DLD1 (cell line): ENCODE data around the gene HLA-DQB2.
"Not testable (repeated sequence)": the region's sequence is repeated elsewhere in the genome, so short reads cannot be mapped to it uniquely, and the experiment has no call there.

ENCODE experiments used
- in situ Hi-C: cut with HindIII; loops from 2 replicates; pipeline ENCODE4 v1.10.0; 2017; ENCODE audit warnings: low sequenced_read_pairs

The HLA-DQB2 gene

DNA sequence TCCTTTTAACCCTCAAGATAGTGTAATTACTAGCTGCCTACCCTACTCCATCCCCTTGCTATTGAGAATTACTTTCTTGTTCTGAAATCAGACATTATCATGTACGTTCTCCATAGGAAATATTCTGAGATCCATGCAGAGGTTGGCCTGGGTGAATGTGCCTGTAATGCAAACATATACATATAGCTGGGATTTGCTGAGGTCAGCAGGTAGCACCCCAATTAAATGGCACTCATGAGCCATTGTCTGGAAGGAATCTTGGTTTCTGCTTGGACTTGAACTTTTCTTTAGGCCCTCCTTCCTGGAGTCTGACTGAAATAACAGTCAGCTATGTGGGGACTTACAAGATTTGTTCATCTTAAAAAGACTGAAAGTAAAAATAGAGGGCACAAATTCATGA, 3.7 kb downstream of the HLA-DQB2 start:
- in situ Hi-C loops = loop anchor here (10.0 kb wide), 1 partner anchor 95 kb away; the partner anchor contains the start of gene HLA-DQB1

DNA sequence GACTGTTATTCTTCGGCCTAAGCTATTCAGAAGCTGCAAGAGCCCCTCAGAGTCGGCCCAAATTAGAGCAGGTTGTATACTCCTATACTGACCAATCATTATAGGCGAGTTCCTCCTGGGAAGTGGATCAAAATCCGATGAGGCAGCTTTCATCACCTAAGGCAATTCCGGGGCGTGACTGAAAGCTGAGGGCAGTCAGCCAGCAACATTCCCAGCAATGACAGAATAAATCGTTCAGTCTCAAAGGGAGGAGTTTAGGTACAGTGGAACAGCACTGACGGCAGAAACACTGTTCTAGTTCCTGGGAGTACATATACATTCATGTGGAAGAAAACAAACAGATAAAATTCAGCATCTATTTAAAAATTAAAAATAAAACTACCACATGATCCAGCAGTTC, 10.8 kb downstream of the HLA-DQB2 start:
- in situ Hi-C loops = no loop called here

DNA sequence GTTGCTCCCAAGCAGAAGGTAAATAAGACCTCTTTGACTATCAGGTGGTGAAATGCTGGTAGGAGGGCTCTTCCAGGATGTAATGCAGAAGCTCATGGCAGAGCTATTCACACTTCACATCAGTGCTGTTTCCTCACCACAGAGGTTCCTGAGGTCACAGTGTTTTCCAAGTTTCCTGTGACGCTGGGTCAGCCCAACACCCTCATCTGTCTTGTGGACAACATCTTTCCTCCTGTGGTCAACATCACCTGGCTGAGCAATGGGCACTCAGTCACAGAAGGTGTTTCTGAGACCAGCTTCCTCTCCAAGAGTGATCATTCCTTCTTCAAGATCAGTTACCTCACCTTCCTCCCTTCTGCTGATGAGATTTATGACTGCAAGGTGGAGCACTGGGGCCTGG, 17.7 kb downstream of the HLA-DQB2 start:
- in situ Hi-C loops = not testable (repeated sequence)

DNA sequence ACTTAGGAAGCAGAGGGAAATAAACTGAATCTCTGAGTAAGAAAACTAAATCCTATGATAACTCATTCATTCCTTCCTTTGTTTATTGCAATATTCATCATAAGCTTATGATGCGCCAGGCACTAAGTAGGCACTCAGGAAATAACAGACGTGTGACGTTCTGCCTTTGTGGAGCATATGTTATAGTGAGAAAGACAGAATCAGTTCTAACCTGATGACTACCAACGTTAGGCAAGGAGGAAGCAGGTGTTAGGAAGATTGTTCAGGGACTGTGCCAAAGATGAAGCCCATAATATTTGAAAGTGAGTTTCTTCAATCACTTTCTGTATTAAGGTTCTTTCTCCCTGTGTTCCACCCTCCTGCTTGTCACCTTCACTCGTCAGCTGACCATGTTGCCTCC, 18.6 kb downstream of the HLA-DQB2 start:
- in situ Hi-C loops = no loop called here

DNA sequence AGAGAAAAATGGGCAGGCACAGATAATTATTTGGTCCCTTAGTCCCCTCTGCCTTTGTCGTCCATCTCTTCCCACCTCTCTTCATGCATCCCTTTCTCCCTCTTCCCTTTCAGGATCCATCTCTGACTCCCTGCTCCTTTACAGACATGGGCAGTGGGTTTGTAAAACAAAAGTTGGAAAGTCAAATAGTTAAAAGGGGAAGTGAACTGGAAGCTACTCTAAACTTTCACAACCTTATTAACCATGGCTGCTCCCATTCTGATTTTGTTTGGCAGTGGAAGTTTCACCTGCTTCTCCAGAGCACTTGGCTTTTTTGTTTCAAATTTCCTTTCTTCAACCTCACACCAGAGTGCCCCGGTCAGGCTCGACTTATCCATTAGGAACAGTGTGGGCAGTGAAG, 21.0 kb downstream of the HLA-DQB2 start:
- in situ Hi-C loops = no loop called here

DNA sequence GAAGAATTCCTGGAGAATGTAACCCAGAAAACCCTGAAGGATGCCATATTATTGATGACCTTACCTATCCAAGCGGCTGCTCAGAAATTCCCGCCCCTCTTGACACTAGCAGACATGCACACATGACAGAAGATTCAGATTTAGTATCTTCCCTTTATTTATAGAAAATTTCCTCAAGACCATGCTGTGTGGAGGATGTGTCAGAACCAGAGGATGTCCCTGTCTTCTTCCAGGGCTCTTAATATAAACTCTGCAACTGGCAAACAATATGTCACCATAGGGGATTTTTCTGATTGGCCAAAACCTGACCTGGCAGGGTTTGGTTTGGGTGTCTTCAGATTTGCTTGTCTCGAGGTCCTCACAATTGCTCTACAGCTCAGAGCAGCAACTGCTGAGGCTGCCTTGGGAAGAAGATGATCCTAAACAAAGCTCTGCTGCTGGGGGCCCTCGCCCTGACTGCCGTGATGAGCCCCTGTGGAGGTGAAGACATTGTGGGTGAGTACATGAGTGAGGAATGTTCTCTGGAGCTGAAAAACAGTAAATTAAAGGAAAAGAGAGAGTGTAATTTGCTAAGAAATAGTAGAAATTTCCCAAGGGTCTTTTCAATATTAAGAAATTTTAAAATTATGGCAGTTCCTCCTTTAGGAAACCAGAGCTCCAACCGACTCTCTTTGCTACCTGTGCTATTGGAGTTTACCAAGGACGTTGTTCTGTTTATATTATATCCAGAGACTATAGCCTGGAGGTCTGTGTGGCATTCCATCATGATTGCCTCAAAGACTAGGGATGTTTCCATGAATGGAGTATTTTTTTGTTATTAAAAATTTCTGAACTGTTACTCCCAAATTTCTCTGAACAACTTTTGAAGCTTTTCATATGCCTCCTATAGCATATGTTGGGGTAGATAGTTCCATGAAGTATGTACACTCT, 22.0 kb downstream of the HLA-DQB2 start, which contains the start of gene HLA-DQA2:
Gene HLA-DQA2, plus strand, starts transcription at position 361 of the 930 bp plus-strand sequence. Its CDS starts 53 bp downstream, at position 414.
- in situ Hi-C loops = no loop called here

DNA sequence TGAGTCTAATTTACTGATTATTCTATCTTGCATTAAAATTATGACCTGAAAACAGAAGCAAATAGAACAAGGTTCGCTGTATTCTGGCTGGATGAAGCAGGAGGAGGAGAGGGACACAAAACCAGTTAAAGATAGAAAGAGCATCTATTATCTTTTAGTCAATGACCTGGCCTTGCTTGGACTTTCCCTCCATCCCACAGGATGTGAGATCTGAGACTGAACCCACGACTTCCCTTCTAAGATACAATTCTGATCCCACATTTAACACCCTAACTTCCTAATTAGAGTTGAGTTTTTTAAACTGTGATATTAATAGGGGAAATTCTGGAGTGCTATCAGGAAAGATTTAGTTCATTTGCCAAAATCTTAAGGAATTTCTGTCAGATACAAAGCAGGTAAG, 25.2 kb downstream of the HLA-DQB2 start:
- in situ Hi-C loops = no loop called here

DNA sequence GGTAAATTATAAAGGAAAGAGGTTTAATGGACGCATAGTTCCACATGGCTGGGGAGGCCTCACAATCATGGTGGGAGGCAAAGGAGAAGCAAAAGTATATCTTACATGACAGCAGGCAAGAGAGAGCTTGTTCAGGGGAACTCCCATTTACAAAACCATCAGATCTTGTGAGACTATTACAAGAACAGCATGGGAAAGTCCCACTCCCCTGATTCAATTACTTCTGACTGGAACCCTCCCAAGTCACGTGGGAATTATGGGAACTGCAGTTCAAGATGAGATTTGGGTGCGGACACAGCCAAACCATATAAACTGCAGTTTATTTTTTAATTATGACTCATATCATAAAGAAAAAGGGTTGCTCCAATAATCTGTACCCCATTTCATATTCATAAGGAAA, 44.5 kb downstream of the HLA-DQB2 start:
- in situ Hi-C loops = no loop called here

DNA sequence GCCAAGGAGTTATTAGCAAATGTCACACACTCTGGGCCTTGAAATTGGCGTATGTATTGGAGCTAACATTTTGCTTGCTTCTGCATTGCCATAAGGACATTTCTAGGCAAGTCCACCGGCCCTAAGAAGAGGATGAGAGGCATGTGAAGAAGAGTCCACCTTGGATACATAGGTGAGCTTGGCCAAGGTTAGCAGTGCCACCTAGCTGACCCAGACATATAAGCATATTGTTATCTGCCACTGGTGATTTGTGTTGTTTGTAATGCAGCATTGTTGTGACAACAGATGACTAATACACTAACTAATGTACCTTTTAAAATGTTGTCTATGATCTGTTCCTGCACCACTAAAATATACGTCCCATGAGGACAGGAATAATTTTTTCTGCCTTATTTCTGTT, 46.9 kb downstream of the HLA-DQB2 start:
- in situ Hi-C loops = no loop called here

DNA sequence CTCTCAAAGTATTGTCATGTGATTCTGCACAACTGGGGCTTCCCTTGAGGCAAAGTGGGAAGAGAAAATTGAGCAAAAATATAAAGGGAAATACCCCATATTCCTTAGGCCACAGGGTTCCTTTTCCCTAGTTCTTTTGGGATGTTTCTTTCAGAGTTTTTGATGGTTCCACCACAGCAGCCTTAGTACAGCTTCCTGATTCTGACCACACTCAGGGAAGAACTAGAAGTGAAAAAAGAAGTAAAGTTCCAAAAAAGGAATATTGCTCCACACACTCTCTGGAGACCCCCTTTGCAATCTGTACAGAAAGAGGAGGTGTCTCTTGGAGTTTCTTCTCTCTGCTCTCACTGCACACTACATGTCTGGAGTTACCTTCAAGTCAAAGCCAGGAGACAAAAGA, 50.1 kb downstream of the HLA-DQB2 start:
- in situ Hi-C loops = no loop called here

DNA sequence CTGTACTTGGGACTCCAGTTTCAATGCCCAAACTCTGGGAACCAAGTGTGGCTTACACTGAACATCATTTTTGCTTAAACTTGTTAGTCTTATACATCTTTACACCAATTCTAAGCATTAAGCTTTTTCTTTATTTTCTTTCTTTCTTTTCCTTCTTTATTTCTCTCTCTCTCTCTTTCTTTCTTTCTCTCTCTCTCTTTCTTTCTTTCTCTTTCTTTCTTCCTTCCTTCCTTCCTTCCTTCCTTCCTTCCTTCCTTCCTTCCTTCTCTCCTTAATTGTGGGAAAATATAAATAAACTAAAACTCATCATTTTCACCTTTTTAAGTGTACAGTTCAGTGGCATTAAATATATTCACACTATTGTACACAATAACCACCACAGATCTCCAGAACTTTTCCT, 53.7 kb downstream of the HLA-DQB2 start:
- in situ Hi-C loops = no loop called here
